Epidermal melanocyte (primary cell): Measurements from ENCODE around the gene DAZAP2.
A peak's percentile ranks its signal among the peaks of the same experiment; 100 is the strongest.
"Not testable (repeated sequence)": the region's sequence is repeated elsewhere in the genome, so short reads cannot be mapped to it uniquely, and the experiment has no call there.

Source experiments
- DNase-seq: peaks from one replicate; pipeline ENCODE4 v3.0.0; 2011; ENCODE audit warnings: low spot score; ENCODE audit not compliant: insufficient read length

The DAZAP2 gene

GRCh38 chr12:51217133-51217967 lies 21.3 kb upstream of the DAZAP2 start:
- peak; percentile 46 for DNase-seq

- DNase-seq, result peak; percentile 95
These were observed 20.5 kb upstream of the DAZAP2 start, which contains the start of gene POU6F1 for GRCh38 chr12:51217968-51218606. Gene POU6F1 (minus strand): TSS chr12:51218062. CDS start chr12:51206836, 11,226 bp downstream.

- no peak for DNase-seq
These were observed 19.9 kb upstream of the DAZAP2 start for GRCh38 chr12:51218607-51219161.

GRCh38 chr12:51219322-51219721 lies 19.3 kb upstream of the DAZAP2 start:
- DNase-seq, result no peak

GRCh38 chr12:51219857-51220256 lies 18.8 kb upstream of the DAZAP2 start:
- DNase-seq, result not testable (repeated sequence)

- DNase-seq, result no peak
These were observed 16.2 kb upstream of the DAZAP2 start for GRCh38 chr12:51222461-51222860.

GRCh38 chr12:51224625-51225024 lies 14.0 kb upstream of the DAZAP2 start:
- no peak for DNase-seq

GRCh38 chr12:51225234-51225633 lies 13.4 kb upstream of the DAZAP2 start:
- DNase-seq, result no peak

- no peak for DNase-seq
These were observed 12.9 kb upstream of the DAZAP2 start for GRCh38 chr12:51225771-51226170.

GRCh38 chr12:51227112-51227511 lies 11.5 kb upstream of the DAZAP2 start:
- not testable (repeated sequence) for DNase-seq

GRCh38 chr12:51227962-51228361 lies 10.7 kb upstream of the DAZAP2 start:
- DNase-seq, result no peak

- no peak for DNase-seq
These were observed 9.4 kb upstream of the DAZAP2 start for GRCh38 chr12:51229116-51229809.

- no peak for DNase-seq
These were observed 6.0 kb upstream of the DAZAP2 start for GRCh38 chr12:51232642-51233041.

- DNase-seq, result no peak
These were observed 4.1 kb upstream of the DAZAP2 start for GRCh38 chr12:51234530-51234929.

- no peak for DNase-seq
These were observed 553 bp upstream of the DAZAP2 start for GRCh38 chr12:51238037-51238509.

GRCh38 chr12:51240971-51241370 lies 2.3 kb downstream of the DAZAP2 start:
- no peak for DNase-seq

GRCh38 chr12:51242120-51242519 lies 3.5 kb downstream of the DAZAP2 start:
- no peak for DNase-seq

- DNase-seq, result no peak
These were observed 4.2 kb downstream of the DAZAP2 start for GRCh38 chr12:51242876-51243275.

GRCh38 chr12:51244269-51244668 lies 5.6 kb downstream of the DAZAP2 start:
- no peak for DNase-seq

- DNase-seq, result no peak
These were observed 7.0 kb downstream of the DAZAP2 start for GRCh38 chr12:51245476-51246253.
